SU-DHL-6 (cell line): Measurements from ENCODE around the gene INMT.

ENCODE experiments used
- CTCF ChIP-seq: fragments of 200-600 bp; sonication (generic); IDR thresholded peaks from one replicate; pipeline ENCODE4 v1.5.1; 2017; ENCODE audit warnings: antibody characterized with exemption, mild to moderate bottlenecking, low read length, moderate library complexity; ENCODE audit not compliant: insufficient read depth, poor library complexity, severe bottlenecking
- EZH2phosphoT487 ChIP-seq: fragments of 200-600 bp; sonication (generic), shearing (Covaris generic); conservative IDR thresholded peaks from 2 replicates; pipeline ENCODE4 v1.6.1; 2018; ENCODE audit warnings: mild to moderate bottlenecking, antibody characterized with exemption, low read length, moderate library complexity, mixed read lengths

DNA sequence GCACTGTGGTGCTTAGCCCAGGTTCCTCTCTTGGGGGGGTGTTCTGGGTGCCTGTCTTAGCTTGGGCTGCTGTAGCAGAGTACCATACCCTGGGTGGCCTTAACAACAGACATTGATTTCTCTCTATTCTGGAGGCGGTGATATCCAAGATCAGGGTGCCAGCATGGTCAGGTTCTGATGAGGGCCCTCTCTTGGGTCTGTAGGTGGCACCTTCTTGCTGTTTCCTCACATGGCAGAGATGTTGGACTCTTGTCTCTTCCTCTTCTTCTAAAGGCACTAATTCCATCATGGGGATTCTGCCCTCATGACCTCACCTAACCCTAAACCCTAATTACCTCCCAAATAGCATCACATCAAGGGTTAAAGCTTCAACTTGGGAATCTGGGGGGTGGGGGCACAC lies 49.7 kb upstream of the INMT start:
- TF ChIP-seq CTCF (peak; percentile 25), EZH2phosphoT487 (no peak)
